Breast epithelium (tissue), 3 donors: ENCODE measurements around the gene GTPBP10.

ENCODE experiments used
- POLR2A ChIP-seq: fragments of 450-650 bp; IDR thresholded peaks from one replicate; pipeline ENCODE4 v1.6.1; 2016; ENCODE audit warnings: antibody characterized with exemption, mild to moderate bottlenecking, moderate library complexity
- TF ChIP-seq, protein P1 (sequence below), 3 donors: fragments of 450-650 bp; IDR thresholded peaks; one replicate each; pipeline ENCODE4 v1.5.1; 2016 to 2017; ENCODE audit warnings: antibody characterized with exemption in 3 of 3, mild to moderate bottlenecking in 3 of 3, moderate library complexity in 3 of 3

DNA sequence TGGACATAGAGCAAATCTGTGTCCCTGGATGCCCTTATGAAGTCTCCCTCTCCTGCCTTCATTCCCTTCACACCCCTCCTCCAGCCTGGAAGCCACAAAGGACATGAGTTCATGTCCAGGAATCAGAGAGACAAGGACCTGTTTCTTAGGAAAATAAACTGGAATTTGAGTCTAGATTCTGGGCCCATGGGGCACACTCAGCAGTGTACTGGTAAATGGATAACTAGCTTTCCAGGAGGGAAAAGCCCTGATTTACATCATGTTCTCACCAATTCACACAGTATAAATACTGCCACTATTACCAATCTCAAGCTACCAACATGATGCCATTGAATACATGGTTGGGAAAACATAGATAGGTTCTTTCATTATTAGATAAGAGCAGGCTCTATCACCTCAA lies 35.3 kb upstream of the GTPBP10 start:
- TF ChIP-seq, protein P1, sequence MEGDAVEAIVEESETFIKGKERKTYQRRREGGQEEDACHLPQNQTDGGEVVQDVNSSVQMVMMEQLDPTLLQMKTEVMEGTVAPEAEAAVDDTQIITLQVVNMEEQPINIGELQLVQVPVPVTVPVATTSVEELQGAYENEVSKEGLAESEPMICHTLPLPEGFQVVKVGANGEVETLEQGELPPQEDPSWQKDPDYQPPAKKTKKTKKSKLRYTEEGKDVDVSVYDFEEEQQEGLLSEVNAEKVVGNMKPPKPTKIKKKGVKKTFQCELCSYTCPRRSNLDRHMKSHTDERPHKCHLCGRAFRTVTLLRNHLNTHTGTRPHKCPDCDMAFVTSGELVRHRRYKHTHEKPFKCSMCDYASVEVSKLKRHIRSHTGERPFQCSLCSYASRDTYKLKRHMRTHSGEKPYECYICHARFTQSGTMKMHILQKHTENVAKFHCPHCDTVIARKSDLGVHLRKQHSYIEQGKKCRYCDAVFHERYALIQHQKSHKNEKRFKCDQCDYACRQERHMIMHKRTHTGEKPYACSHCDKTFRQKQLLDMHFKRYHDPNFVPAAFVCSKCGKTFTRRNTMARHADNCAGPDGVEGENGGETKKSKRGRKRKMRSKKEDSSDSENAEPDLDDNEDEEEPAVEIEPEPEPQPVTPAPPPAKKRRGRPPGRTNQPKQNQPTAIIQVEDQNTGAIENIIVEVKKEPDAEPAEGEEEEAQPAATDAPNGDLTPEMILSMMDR (IDR thresholded peaks at IDR 0.05), result no peak
- TF ChIP-seq POLR2A, result no peak
